ENCODE results near the gene AKR1C1.
"Not testable (repeated sequence)": the region's sequence is repeated elsewhere in the genome, so short reads cannot be mapped to it uniquely, and the experiment has no call there.

The AKR1C1 gene

GRCh38 chr10:5019770-5020612 lies 56.8 kb downstream of the AKR1C1 start:
- FAIRE-seq = not testable (repeated sequence)

GRCh38 chr10:5021624-5022290 lies 58.5 kb downstream of the AKR1C1 start:
- not testable (repeated sequence) for FAIRE-seq

GRCh38 chr10:5023177-5023805 lies 60.1 kb downstream of the AKR1C1 start:
- no peak for FAIRE-seq

- not testable (repeated sequence) for FAIRE-seq
These were observed 62.3 kb downstream of the AKR1C1 start for GRCh38 chr10:5025461-5025881.

- no peak for FAIRE-seq
These were observed 67.8 kb downstream of the AKR1C1 start for GRCh38 chr10:5030989-5031388.

GRCh38 chr10:5031588-5031987 lies 68.4 kb downstream of the AKR1C1 start:
- FAIRE-seq = not testable (repeated sequence)

GRCh38 chr10:5032444-5032843 lies 69.2 kb downstream of the AKR1C1 start:
- not testable (repeated sequence) for FAIRE-seq
